Measurements from ENCODE around the gene RIMBP2. TPM values are rescaled to one million over a fixed set of nuclear protein-coding genes. Genes with fewer than 3 reads are reported as not detected.

Gene RIMBP2
- polyA plus RNA-seq, 1 donor, result 1.0 TPM

DNA sequence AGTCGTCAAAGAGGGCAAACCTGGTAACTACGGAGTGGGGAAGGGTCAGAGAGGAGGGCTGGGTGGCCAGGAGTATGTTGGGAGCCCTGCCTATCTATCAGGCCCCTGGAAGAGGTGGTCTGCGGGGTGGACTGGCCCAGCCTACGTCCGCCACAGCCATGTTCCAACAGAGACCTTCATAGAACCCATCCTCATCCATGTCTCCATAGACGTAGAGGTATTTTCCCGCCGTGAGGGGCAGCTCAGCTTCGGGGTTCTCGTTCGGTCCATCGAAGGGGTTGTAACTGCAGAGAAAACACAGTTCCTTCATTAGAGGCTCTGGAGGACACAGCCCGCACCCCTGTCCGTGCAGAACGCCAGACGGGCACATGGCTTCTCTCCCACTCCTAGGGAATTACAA is 271.1 kb downstream of the RIMBP2 start:
- DNase-seq (ENCODE audit: low read depth), result no peak

DNA sequence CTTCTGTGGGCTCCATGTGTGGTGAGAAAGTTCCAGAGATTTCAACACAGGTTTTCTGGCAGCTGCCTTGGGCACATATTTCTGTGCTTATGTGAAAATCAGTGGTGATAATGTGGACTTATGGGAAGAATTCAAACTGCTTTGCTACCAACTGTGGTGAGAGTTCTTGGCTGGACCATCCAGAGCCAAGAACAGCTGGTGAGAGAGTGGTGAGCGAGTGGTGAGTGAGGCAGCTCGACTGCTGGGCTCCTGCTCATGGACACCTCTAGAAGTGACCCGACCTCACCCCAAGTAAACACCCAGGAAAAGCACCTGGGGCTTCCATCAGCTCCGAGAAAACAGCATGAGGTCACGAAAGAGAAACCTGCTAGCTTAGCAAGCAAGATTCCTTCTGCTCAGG is 272.0 kb downstream of the RIMBP2 start:
- DNase-seq (ENCODE audit: low read depth), result no peak

DNA sequence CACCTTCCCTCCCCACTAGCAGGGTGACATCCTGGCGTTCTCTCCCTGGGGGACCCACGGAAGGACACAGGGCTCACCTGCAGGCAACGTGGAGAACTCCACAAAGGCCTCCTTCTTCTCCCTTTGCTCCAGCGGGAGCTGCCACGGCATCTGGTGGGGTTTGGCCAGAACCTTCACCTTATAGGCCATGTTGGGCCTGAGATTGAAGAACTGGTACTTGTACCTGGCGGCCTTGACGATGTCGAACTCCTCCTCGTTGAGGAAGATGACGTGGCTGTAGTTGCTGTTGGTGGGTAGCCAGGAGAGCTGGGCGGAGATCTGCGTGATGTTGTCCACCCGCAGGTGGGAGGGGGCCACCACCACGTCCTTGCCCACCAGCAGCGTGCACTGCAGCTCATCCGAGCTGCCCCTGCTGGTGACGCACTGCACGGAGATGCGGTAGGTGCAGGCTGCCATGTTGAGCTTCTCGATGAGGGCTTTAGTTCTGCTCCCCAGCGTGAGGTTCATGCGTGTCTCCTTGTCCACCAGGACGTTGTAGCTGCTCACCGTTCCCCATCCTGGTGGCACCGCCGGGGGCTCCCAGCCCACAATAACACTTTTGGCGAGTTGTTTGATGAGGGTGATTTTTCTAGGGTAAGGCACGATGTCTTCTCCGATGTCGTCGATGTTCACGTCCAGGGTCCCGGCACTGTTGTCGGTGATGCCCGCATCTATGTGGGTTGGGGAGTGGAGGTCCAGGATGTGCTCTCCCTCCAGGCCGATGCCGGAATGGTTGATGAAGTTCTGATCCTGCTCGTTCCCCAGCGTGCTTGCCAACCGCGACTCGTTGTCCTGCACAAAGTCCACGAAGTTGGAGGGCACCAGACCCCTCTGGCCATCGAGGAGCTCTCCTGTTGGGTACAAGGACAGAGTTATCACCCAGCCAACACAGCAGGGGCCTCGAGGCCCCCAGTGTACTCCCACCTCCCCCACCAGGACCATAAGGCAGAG is 274.0 kb downstream of the RIMBP2 start:
- no peak for DNase-seq (ENCODE audit: low read depth)

DNA sequence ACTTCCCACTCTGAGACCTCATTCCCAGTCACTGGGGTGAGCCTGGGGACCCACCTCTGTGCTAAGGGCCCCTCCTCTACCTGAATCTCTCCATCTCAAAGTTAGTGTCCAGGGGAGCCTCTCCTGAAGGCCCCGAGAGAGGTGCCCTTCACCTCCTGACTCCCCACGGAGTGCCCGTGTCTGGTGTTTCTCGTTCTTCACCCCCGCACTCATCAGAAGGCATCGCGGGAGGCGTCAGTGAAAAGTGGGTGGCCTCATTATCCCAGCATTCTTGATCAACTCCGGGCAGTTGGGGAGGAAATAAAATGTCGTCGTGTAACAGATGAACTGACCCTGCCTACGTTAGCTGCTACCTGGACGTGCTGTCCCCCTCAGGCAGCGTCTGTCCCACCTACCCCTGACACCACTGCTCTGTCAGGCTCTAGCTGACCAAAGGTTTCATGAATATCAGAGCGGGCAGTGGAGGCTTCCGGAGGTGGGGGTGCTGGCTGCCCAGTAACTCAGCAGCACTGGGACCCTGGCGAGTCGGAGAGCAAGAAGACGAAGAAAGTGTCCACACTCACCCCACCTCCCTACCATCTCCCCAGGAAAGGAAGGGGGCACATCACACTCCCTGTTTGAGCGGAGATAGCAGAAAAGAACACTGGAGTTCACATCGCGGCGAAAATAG is 275.6 kb downstream of the RIMBP2 start:
- DNase-seq (ENCODE audit: low read depth), result no peak

DNA sequence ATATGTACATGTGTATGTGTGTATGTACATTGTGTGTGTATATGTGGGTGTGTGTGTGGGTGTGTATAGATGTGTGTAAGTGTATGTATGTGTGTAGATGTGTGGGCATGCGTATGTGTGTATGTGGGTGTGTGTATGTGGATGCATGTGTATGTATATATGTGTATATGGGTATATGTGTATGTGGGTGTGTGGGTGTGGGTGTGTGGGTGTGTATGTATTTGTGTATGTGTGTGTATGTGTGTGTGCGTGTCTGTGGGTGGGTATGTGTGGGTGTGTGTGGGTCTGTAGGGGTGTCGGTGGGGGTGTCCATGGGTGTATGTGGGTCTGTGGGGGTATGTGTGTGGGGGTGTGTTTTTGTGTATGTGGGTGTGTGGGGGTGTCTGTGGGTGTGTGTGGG is 276.8 kb downstream of the RIMBP2 start:
- no peak for DNase-seq (ENCODE audit: low read depth)

DNA sequence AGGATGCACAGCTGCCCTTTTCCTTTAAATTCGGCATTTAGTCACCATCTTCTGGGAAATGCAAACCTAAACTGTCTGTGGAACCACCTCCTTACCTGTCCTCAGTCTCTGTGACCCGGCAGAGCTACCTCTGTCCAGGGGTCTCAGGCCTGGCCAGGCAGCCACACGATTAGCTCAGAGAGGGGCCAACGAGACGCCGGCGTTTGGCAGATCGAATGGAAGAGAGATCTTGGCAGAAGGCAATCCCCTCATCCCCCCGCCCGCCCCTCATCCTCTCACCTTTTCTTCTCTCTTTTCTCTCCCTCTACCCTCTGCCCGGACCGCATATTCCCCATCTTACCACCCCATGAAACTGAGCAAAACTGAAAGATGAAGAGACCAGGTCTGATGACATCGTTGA is 277.4 kb downstream of the RIMBP2 start:
- no peak for DNase-seq (ENCODE audit: low read depth)

DNA sequence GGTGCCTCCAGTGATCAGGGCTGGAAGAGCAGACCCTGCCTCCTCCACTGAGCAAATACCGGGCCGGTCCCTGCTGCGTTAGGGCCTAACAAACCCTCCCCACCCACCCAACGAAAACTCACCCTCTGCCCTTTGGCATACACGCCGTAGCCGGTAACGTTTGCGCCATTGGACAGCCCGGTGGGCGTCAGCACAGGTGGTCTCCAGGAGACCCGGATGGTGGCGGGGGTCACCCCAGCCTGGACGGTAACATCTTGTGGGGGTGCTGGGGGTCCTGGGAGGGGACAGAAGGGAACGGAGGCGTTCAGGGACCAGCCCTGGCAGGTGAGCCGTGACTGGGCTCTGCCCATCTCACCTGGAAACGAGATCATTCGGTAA is 277.9 kb downstream of the RIMBP2 start:
- no peak for DNase-seq (ENCODE audit: low read depth)

DNA sequence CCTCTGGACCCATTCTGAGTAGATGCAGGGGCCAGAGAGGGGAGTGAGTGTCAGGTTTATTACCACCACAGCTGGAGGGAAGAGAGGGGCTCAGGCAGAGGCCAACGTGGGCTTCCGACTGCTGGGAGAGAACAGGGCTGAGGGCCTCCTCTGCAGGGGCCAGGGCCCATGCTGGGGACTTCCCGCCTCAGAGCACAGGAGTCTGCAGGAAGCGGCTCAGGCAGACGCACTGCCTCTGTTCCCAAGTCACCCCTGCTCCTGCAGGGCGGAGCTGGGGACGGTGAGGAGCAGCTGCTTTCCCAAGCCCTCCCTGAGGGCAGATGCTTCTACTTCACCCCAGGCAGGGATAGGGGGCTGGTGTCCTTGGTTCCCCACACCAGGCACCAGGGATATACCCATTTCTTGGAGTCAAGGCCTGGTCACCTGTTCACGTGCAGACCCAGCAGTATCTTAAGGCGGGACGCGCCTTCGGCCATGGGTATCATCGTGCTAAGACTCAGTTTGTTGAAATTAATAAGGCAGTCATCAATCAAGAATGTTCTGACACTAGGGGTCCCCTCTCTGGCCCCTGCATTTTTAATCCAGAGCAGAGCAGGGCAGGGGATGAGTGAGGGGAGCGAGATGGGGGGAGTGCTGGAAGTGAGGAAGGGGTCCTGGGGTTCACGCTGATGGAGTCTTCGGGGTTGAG is 278.4 kb downstream of the RIMBP2 start:
- no peak for DNase-seq (ENCODE audit: low read depth)

DNA sequence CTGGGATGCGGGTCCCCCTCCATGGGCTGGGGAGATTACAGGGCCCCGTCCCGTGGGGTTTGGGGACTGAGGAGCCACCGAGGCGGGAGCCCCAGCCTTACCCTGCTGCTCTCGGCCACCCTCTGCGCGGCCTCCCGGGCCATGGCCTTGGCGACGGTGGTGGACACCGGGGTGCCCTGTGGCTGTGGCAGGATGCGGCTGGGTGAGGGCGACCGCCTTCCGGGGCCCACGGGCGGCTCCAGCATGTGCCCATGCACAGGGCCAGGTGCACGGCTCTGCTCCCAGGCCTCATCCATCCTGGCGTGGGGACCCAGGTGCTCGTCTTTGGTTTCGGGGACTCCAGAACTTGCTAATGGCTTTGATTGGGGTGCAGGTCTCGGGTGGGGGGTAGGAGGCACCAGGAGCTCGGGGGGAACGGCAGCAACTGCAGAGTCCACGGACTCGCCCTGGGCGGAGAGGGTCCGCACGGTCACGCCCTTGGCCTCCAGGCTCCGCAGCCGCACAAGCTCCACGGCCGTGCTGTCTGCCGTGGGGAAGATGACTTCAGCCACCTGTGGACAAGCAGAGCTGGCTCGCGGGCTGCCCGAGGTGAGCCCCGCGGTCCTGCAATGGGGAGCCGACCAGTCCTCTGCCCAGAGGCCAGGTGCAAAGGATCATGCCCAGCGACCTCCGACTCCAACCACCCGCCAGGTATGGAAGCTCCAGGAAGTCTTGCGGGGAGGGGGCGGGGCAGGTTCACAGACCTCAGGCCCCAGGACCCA is 279.2 kb downstream of the RIMBP2 start:
- no peak for DNase-seq (ENCODE audit: low read depth)

DNA sequence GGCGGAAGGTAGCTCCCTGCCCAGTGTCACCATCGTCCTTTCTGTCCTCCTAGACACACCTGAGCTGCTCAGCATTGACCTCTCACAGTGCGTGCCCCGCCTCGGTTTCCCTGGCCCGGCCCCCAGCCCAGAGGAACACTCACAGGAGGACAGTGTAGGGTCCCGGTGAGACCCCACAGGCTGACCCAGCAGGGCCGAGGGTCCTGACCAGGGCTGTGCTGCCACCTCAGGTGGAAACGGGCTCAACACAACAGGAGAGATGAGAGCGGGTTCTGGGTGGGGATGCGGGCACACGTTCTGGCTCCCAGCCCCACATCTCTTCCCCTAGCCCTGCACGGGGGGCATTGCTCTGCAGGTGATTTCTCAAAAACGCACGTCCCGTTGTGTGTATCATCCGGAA is 280.3 kb downstream of the RIMBP2 start:
- no peak for DNase-seq (ENCODE audit: low read depth)

DNA sequence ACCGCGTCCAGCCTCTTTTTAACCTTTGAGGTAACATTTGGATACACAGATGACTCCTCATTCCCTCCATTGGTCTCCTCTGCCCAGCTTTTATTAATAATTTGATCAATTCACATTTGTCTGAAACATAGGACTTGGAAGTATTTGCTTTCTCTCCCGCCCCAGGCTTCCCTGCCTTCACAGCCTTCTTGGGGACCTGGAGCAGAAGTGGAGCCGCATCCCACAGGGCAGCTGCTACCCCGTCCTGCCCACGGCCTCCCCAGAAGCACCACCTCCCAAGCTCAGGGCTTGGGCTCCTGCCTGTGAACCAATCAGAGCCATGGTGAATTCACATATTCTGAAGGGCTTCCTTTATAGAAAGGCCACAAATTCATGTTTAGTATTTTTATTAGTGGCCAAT is 280.8 kb downstream of the RIMBP2 start:
- no peak for DNase-seq (ENCODE audit: low read depth)

DNA sequence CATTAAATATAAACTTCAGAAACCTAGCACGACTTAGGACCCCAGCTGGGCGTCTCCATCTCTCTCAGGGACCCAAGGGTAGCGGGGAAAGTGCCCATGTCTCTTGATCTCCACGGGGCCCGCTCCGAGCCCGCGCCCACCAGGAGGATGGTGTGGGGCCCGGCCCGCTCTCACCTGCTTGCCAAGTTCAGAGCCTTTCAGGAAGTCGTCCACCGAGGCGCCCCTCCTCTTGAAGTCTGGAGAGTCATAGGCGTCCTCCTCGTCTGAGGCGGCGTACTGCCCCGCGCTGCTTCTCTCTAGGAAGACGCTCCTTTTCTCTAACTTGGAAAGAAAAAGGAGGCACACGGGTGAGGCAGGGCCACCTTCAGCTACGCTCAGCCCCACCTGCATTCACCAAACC is 281.5 kb downstream of the RIMBP2 start:
- no peak for DNase-seq (ENCODE audit: low read depth)

DNA sequence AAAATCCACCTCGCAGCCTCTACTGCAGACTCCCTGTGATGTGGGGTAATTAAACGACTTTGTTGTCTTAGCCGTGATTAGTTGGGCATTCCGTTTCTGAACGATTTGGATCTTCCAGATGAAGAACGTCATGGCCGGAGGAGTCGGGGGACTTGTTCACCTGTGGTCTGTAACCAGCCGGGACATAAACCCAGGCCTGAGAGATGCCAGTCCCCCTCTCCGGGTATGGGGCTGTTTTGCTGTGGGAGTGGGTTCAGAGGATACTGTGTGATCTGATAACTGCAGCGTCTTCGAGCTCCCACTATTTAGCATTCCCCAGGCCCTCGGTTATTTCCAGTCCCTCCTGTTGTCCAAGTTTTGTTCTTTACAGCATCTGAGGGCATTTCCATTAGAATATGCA is 282.3 kb downstream of the RIMBP2 start:
- DNase-seq (ENCODE audit: low read depth), result no peak

DNA sequence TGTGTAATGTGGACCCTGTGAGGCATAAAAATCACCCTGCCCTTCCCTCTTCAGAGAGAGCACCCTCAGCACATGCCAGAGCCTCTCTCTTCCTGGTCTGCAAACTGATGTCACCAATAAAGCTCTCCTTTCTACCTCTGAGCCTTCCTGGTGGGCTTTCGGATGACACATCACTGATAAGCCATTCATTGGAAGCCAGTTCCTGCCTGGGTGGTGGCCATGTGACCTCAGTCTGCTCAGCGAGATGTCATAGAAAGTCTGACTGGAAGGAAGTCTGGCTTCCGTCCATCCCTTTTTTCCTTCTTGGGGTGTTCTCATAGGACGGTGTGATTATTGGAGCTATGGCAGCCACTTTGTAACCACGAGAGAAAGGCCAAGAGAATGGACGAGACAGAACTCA is 282.7 kb downstream of the RIMBP2 start:
- no peak for DNase-seq (ENCODE audit: low read depth)

DNA sequence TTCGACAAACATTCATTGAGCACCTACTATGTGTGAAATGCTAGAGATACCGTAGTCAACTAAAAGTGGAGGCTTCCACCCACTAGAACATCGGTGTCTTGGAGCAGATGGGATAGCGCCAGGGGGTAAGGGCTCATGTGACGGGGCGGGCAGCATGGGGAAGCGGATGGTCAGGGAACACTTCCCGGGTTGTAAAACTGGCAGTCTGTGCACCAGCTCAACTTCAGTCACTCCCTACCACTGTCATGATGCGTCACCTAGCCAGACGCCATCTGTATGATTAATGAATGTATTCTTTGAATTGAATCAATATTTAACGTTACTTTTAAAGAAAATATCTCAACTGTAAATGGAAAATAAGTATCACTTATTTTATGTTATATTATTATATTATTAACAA is 284.9 kb downstream of the RIMBP2 start:
- no peak for DNase-seq (ENCODE audit: low read depth)

DNA sequence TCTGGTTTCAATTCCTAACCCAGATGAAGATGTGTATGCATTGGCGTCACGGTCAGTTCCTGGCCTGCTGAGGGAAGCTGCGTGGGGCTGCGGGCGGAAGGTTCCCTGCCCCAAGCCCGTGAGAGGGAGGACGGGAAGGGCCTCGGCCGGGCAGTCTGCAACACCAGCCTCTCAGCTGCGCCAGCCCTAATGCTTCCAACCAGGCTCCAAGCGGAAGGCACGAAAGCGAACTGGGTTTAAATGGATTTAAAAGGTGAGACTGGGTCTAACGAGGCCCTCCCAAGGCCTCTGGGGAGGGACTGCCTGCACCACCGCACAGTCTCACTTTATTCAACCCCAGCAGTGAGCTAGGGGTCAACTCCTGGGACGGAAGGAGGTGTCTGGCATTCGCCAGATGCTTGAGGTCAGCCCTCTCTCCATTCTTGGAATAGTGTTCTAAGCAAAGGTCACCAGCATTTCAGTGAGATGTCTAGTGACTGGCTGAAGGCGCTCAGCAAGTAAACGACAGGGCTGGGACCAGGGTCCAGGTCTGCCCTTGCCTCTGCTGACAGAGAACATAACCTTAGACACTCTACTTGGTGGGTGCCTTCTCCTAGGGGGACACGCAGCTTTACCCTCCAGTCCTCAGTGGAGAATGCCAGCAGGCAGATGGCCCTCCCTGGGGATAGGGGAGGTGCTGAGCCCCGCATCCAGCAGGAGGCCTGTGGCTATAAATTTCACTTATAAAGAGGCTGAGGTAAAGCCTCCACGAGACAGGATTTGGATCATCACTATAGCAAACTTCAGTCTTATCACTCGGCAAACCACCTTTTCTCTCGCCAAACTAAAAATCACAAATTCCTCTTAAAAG is 286.2 kb downstream of the RIMBP2 start:
- DNase-seq (ENCODE audit: low read depth), result no peak

DNA sequence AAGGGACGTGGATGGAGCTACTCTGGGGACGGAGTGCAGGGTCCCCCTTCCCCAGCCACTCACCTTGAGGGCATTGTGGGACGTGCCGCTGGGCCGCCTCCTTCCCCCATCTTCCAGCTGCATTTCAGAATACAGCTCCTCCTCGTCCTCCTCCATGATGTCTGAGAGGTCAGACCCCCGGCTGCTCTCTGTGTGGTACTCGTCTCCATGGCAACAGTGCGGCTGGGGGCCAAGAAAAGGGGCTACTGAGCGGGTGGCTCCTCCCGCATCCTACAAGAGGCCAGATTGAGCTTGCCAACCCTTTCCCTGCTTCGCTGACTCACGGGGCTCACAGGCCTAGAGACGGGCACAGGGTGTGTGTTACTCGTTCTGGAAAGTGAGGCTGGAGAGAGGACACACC is 288.0 kb downstream of the RIMBP2 start:
- no peak for DNase-seq (ENCODE audit: low read depth)

DNA sequence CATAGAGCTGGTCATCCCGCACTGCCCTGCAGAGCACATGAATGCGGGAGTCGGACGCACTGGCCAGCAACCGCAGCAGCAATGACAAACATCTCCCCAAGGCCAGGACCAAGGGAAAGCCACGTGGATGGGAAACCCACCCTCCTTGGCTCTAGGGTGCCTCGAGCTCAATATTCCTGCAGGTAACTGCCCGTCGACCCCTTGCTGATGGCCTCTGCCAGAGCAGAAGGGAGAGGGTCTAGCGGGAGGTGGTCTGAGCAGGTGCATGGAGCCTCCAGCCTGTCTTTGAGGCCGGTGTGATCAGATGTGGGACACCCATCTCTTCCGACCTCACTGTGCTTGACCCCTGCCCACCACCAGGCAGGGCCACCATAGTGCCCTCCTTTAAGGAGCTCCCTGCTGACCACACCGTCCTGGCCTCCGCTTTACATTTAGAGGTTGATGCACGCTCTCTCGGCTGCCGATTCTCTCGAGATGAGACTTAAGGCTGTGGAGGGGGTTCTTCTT is 288.7 kb downstream of the RIMBP2 start:
- no peak for DNase-seq (ENCODE audit: low read depth)

DNA sequence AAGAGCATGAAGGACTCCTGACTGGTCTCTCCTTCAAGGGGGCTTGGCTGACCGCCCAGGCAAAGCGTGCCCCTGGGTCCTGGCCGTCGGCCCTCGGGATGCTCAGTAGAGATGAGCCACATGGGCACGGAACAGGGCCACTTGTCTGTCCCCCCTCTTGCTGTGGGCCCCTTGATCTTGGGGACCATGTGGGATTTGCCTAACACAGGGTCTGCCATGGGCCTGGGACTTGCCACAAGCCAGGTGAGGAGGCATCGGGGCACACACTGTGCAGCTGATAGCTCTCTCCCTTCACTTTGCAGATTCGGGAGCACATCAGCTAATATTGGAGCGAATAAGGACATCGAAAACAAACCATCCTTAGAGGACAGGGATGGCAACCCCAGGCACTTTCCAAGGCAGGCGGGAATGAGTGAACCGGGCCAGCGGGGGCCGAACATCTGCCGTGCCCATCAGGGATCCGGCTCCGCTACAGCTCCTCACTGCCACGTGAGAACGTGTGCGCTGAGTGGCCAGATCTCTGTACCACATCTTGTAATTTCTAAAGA is 290.3 kb downstream of the RIMBP2 start:
- no peak for DNase-seq (ENCODE audit: low read depth)

All from forelimb muscle (tissue), 1 donor.